Measurements from ENCODE around the gene FRMD3.

Gene FRMD3

GRCh38 chr9:83266331-83266665 lies 271.9 kb downstream of the FRMD3 start:
- no peak for DNase-seq (ENCODE audit: low spot score)
- Histone ChIP-seq H2BK12ac (ENCODE audit: low read length) (no peak overlapping the region), H3K14ac (ENCODE audit: low read length) (no peak overlapping the region), H3K27me3 (ENCODE audit: control insufficient read depth in 3 of 3, insufficient read depth in 3 of 3, low read depth in 1 of 3, low read length in 3 of 3) (no peaks in the 10 kb centered on the region), H2AFZ (ENCODE audit: low read length) (peak overlapping the region; percentile 48), H3K9ac (ENCODE audit: low read depth, low read length, poor library complexity) (no peak overlapping the region), H2BK120ac (ENCODE audit: low read depth, low read length) (no peak overlapping the region), H4K8ac (ENCODE audit: low read depth, low read length) (no peak overlapping the region), H2BK15ac (ENCODE audit: low read length) (no peak overlapping the region), H3K79me1 (ENCODE audit: low read depth, low read length) (no peaks in the 10 kb centered on the region), H3K18ac (ENCODE audit: low read length) (no peak overlapping the region), H2BK5ac (ENCODE audit: low read length) (no peak overlapping the region), H3K27ac (replicated peaks; ENCODE audit: low read length) (no peak overlapping the region), H3K4ac (ENCODE audit: low read length) (no peak overlapping the region), H4K91ac (ENCODE audit: low read depth, low read length, poor library complexity) (no peak overlapping the region), H2AK5ac (ENCODE audit: low read depth, low read length) (no peak overlapping the region), H3K4me2 (ENCODE audit: insufficient read depth, low read length, poor library complexity, severe bottlenecking) (no peak overlapping the region), H3K4me1 (ENCODE audit: control insufficient read depth in 2 of 2, insufficient read depth in 1 of 2, low read depth in 1 of 2, low read length in 2 of 2) (peaks cover 8 to 11% of the 10 kb centered on the region in 2 donors), H3K36me3 (replicated peaks in 1 of 2; ENCODE audit: control insufficient read depth in 2 of 2, insufficient read depth in 2 of 2, low read length in 2 of 2) (no peaks in the 10 kb centered on the region), H3K4me3 (ENCODE audit: low read length in 2 of 2) (no peak overlapping the region), H3K23ac (ENCODE audit: low read depth, low read length, poor library complexity) (no peak overlapping the region), H3K9me3 (replicated peaks in 1 of 2; ENCODE audit: control insufficient read depth in 2 of 2, insufficient read depth in 1 of 2, low read depth in 1 of 2, low read length in 2 of 2) (no peaks in the 10 kb centered on the region)
- no CpG with 5 or more reads among the region's 2 CpGs for WGBS, 2 donors (ENCODE audit: extremely low coverage in 2 of 2, insufficient read length in 2 of 2, insufficient replicate concordance in 1 of 2)

DNA sequence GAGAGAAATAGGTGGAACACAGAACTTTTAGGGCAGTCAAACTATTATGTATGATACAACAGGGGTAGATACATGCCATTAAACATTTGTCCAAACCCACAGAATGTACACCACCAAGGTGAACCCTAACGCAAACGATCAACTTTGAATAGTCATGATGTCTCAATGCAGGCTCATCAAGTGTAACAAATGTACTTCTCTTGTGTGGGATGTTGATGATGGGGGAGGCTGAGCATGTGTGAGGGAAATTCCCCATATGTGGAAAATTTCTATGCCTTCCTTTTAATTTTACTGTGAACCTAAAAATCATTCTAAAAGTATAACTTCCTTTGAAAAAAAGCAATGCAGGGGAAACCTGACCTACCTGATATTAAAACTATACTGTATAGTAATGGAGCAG lies 273.9 kb downstream of the FRMD3 start:
- H2BK12ac ChIP-seq (ENCODE audit: low read length) = no peak overlapping the region
- H3K18ac ChIP-seq (ENCODE audit: low read length) = no peak overlapping the region
- DNase-seq (ENCODE audit: low spot score) = no peak
- H2BK15ac ChIP-seq (ENCODE audit: low read length) = no peak overlapping the region
- peaks cover 6 to 11% of the 10 kb centered on the region in 2 donors for H3K4me1 ChIP-seq (ENCODE audit: control insufficient read depth in 2 of 2, insufficient read depth in 1 of 2, low read depth in 1 of 2, low read length in 2 of 2)
- no peak overlapping the region for H2AK5ac ChIP-seq (ENCODE audit: low read depth, low read length)
- H2BK5ac ChIP-seq (ENCODE audit: low read length) = no peak overlapping the region
- no peaks in the 10 kb centered on the region for H3K36me3 ChIP-seq (replicated peaks in 1 of 2; ENCODE audit: control insufficient read depth in 2 of 2, insufficient read depth in 2 of 2, low read length in 2 of 2)
- no peaks in the 10 kb centered on the region for H3K27me3 ChIP-seq (ENCODE audit: control insufficient read depth in 3 of 3, insufficient read depth in 3 of 3, low read depth in 1 of 3, low read length in 3 of 3)
- no peak overlapping the region for H4K91ac ChIP-seq (ENCODE audit: low read depth, low read length, poor library complexity)
- no peak overlapping the region for H3K4me2 ChIP-seq (ENCODE audit: insufficient read depth, low read length, poor library complexity, severe bottlenecking)
- H3K79me1 ChIP-seq (ENCODE audit: low read depth, low read length) = no peaks in the 10 kb centered on the region
- no peak overlapping the region for H3K4me3 ChIP-seq (ENCODE audit: low read length in 2 of 2)
- H3K14ac ChIP-seq (ENCODE audit: low read length) = no peak overlapping the region
- no peaks in the 10 kb centered on the region for H3K9me3 ChIP-seq (replicated peaks in 1 of 2; ENCODE audit: control insufficient read depth in 2 of 2, insufficient read depth in 1 of 2, low read depth in 1 of 2, low read length in 2 of 2)
- H4K8ac ChIP-seq (ENCODE audit: low read depth, low read length) = no peak overlapping the region
- no CpG with 5 or more reads among the region's 2 CpGs for WGBS, 2 donors (ENCODE audit: extremely low coverage in 2 of 2, insufficient read length in 2 of 2, insufficient replicate concordance in 1 of 2)
- no peak overlapping the region for H3K27ac ChIP-seq (replicated peaks; ENCODE audit: low read length)
- no peak overlapping the region for H3K23ac ChIP-seq (ENCODE audit: low read depth, low read length, poor library complexity)
- no peak overlapping the region for H2BK120ac ChIP-seq (ENCODE audit: low read depth, low read length)
- H3K9ac ChIP-seq (ENCODE audit: low read depth, low read length, poor library complexity) = no peak overlapping the region
- no peak overlapping the region for H3K4ac ChIP-seq (ENCODE audit: low read length)
- no peak overlapping the region for H2AFZ ChIP-seq (ENCODE audit: low read length)

DNA sequence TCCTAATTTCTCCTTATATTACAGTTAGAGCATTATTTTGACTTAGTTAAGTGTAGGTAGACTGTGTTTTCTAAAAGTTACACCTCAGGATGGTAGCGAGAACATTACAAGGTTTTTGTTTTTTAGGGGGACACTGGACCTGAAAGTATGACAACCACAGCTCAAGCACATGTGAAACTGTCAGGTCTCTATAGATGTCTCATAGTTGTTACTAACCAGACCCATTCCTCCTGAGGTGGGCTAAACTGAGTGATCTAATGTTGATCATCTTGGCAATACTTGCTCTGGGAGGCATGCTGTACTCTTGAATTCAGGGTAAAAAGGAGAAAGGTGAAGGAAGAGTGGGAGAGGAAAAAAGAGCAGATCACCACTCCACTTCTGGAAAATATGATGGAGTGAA lies 278.6 kb downstream of the FRMD3 start:
- DNase-seq (ENCODE audit: low spot score) = no peak
- Histone ChIP-seq H2BK15ac (ENCODE audit: low read length) (no peak overlapping the region), H3K9me3 (replicated peaks in 1 of 2; ENCODE audit: control insufficient read depth in 2 of 2, insufficient read depth in 1 of 2, low read depth in 1 of 2, low read length in 2 of 2) (no peaks in the 10 kb centered on the region), H2AK5ac (ENCODE audit: low read depth, low read length) (no peak overlapping the region), H3K4me3 (ENCODE audit: low read length in 2 of 2) (no peak overlapping the region), H2BK12ac (ENCODE audit: low read length) (no peak overlapping the region), H4K91ac (ENCODE audit: low read depth, low read length, poor library complexity) (no peak overlapping the region), H4K8ac (ENCODE audit: low read depth, low read length) (no peak overlapping the region), H2BK120ac (ENCODE audit: low read depth, low read length) (no peak overlapping the region), H3K36me3 (replicated peaks in 1 of 2; ENCODE audit: control insufficient read depth in 2 of 2, insufficient read depth in 2 of 2, low read length in 2 of 2) (no peaks in the 10 kb centered on the region), H3K27ac (replicated peaks; ENCODE audit: low read length) (no peak overlapping the region), H3K4me2 (ENCODE audit: insufficient read depth, low read length, poor library complexity, severe bottlenecking) (no peak overlapping the region), H3K18ac (ENCODE audit: low read length) (no peak overlapping the region), H3K9ac (ENCODE audit: low read depth, low read length, poor library complexity) (no peak overlapping the region), H3K4ac (ENCODE audit: low read length) (no peak overlapping the region), H3K4me1 (ENCODE audit: control insufficient read depth in 2 of 2, insufficient read depth in 1 of 2, low read depth in 1 of 2, low read length in 2 of 2) (no peaks in the 10 kb centered on the region), H2BK5ac (ENCODE audit: low read length) (no peak overlapping the region), H3K27me3 (ENCODE audit: control insufficient read depth in 3 of 3, insufficient read depth in 3 of 3, low read depth in 1 of 3, low read length in 3 of 3) (no peaks in the 10 kb centered on the region), H3K23ac (ENCODE audit: low read depth, low read length, poor library complexity) (no peak overlapping the region), H2AFZ (ENCODE audit: low read length) (no peak overlapping the region), H3K14ac (ENCODE audit: low read length) (no peak overlapping the region), H3K79me1 (ENCODE audit: low read depth, low read length) (no peaks in the 10 kb centered on the region)
- no CpG with 5 or more reads among the region's 1 CpG for WGBS, 2 donors (ENCODE audit: extremely low coverage in 2 of 2, insufficient read length in 2 of 2, insufficient replicate concordance in 1 of 2)

- DNase-seq (ENCODE audit: low spot score) = no peak
- H2AFZ ChIP-seq (ENCODE audit: low read length) = no peak overlapping the region
- H4K91ac ChIP-seq (ENCODE audit: low read depth, low read length, poor library complexity) = no peak overlapping the region
- H3K9ac ChIP-seq (ENCODE audit: low read depth, low read length, poor library complexity) = no peak overlapping the region
- H4K8ac ChIP-seq (ENCODE audit: low read depth, low read length) = no peak overlapping the region
- no peaks in the 10 kb centered on the region for H3K36me3 ChIP-seq (replicated peaks in 1 of 2; ENCODE audit: control insufficient read depth in 2 of 2, insufficient read depth in 2 of 2, low read length in 2 of 2)
- no peak overlapping the region for H3K23ac ChIP-seq (ENCODE audit: low read depth, low read length, poor library complexity)
- H3K18ac ChIP-seq (ENCODE audit: low read length) = no peak overlapping the region
- no peak overlapping the region for H3K27ac ChIP-seq (replicated peaks; ENCODE audit: low read length)
- H3K9me3 ChIP-seq (replicated peaks in 1 of 2; ENCODE audit: control insufficient read depth in 2 of 2, insufficient read depth in 1 of 2, low read depth in 1 of 2, low read length in 2 of 2) = no peaks in the 10 kb centered on the region
- H2BK15ac ChIP-seq (ENCODE audit: low read length) = no peak overlapping the region
- H3K4me2 ChIP-seq (ENCODE audit: insufficient read depth, low read length, poor library complexity, severe bottlenecking) = no peak overlapping the region
- H2BK5ac ChIP-seq (ENCODE audit: low read length) = no peak overlapping the region
- H2BK12ac ChIP-seq (ENCODE audit: low read length) = no peak overlapping the region
- no peaks in the 10 kb centered on the region for H3K4me1 ChIP-seq (ENCODE audit: control insufficient read depth in 2 of 2, insufficient read depth in 1 of 2, low read depth in 1 of 2, low read length in 2 of 2)
- H3K14ac ChIP-seq (ENCODE audit: low read length) = no peak overlapping the region
- no peak overlapping the region for H3K4me3 ChIP-seq (ENCODE audit: low read length in 2 of 2)
- no peaks in the 10 kb centered on the region for H3K27me3 ChIP-seq (ENCODE audit: control insufficient read depth in 3 of 3, insufficient read depth in 3 of 3, low read depth in 1 of 3, low read length in 3 of 3)
- no peak overlapping the region for H3K4ac ChIP-seq (ENCODE audit: low read length)
- H3K79me1 ChIP-seq (ENCODE audit: low read depth, low read length) = no peaks in the 10 kb centered on the region
- WGBS, 2 donors (ENCODE audit: extremely low coverage in 2 of 2, insufficient read length in 2 of 2, insufficient replicate concordance in 1 of 2) = no CpG with 5 or more reads among the region's 5 CpGs
- H2BK120ac ChIP-seq (ENCODE audit: low read depth, low read length) = no peak overlapping the region
- H2AK5ac ChIP-seq (ENCODE audit: low read depth, low read length) = no peak overlapping the region
These were observed 280.0 kb downstream of the FRMD3 start for GRCh38 chr9:83257937-83258891.

Data from neuronal stem cell (in vitro differentiated cells).